Trophoblast cell (in vitro differentiated cells and primary cell): ENCODE data around the gene SLC28A2.

ENCODE experiments used
- DNase-seq, 2 donors: peaks; one replicate each; pipeline ENCODE4 v3.0.0-alpha.2; 2016
- H2AFZ ChIP-seq: 2 replicates; pipeline ENCODE4 v1.6.1; 2013; ENCODE audit warnings: low read length, moderate library complexity, mild to moderate bottlenecking; ENCODE audit not compliant: insufficient read depth, poor library complexity
- H2AK5ac ChIP-seq: 2 replicates; pipeline ENCODE4 v1.6.1; 2013; ENCODE audit warnings: mild to moderate bottlenecking, low read length
- H2BK120ac ChIP-seq: 2 replicates; pipeline ENCODE4 v1.6.1; 2013; ENCODE audit warnings: low read length, mild to moderate bottlenecking, moderate library complexity; ENCODE audit not compliant: insufficient read depth, poor library complexity
- H2BK12ac ChIP-seq: 2 replicates; pipeline ENCODE4 v1.6.1; 2013; ENCODE audit warnings: mild to moderate bottlenecking, low read length, moderate library complexity
- H2BK5ac ChIP-seq: 2 replicates; pipeline ENCODE4 v1.6.1; 2013; ENCODE audit warnings: low read length, low read depth, moderate library complexity, mild to moderate bottlenecking; ENCODE audit not compliant: poor library complexity
- H3K14ac ChIP-seq: 2 replicates; pipeline ENCODE4 v1.6.1; 2013; ENCODE audit warnings: mild to moderate bottlenecking, low read length
- H3K18ac ChIP-seq: 2 replicates; pipeline ENCODE4 v1.6.1; 2013; ENCODE audit warnings: mild to moderate bottlenecking, low read length
- H3K23ac ChIP-seq: 2 replicates; pipeline ENCODE4 v1.6.1; 2013; ENCODE audit warnings: low read length
- H3K27ac ChIP-seq: 2 replicates; pipeline ENCODE4 v1.5.1; 2013; ENCODE audit warnings: low read depth, mild to moderate bottlenecking, inconsistent platforms, low read length, moderate library complexity
- H3K27me3 ChIP-seq: 2 replicates; pipeline ENCODE4 v1.6.1; 2013; ENCODE audit warnings: inconsistent platforms, mild to moderate bottlenecking, low read length, moderate library complexity; ENCODE audit not compliant: insufficient read depth
- H3K36me3 ChIP-seq, 2 experiments: 1 replicate in 1 of 2; 2 replicates in 1 of 2; pipeline ENCODE4 v1.6.1; 2013; ENCODE audit warnings: low read length in 2 of 2, mild to moderate bottlenecking in 2 of 2, moderate library complexity in 1 of 2; ENCODE audit not compliant: insufficient read depth in 2 of 2, control insufficient read depth in 1 of 2
- H3K4ac ChIP-seq: 2 replicates; pipeline ENCODE4 v1.6.1; 2013; ENCODE audit warnings: low read depth, mild to moderate bottlenecking, low read length, moderate library complexity
- H3K4me1 ChIP-seq, 2 experiments: 1 replicate in 1 of 2; 2 replicates in 1 of 2; pipeline ENCODE4 v1.6.1; 2013; ENCODE audit warnings: low read length in 2 of 2, mild to moderate bottlenecking in 2 of 2, moderate library complexity in 1 of 2; ENCODE audit not compliant: insufficient read depth in 2 of 2, control insufficient read depth in 1 of 2
- H3K4me2 ChIP-seq: 2 replicates; pipeline ENCODE4 v1.6.1; 2013; ENCODE audit warnings: inconsistent platforms, mild to moderate bottlenecking, low read length, moderate library complexity
- H3K4me3 ChIP-seq: 2 replicates; pipeline ENCODE4 v1.5.1; 2013; ENCODE audit warnings: mild to moderate bottlenecking, low read depth, low read length, inconsistent platforms
- H3K79me1 ChIP-seq: one replicate; pipeline ENCODE4 v1.6.1; 2013; ENCODE audit warnings: low read length
- H3K79me2 ChIP-seq: 2 replicates; pipeline ENCODE4 v1.6.1; 2013; ENCODE audit warnings: low read length, mild to moderate bottlenecking; ENCODE audit not compliant: control insufficient read depth, insufficient read depth, poor library complexity
- H3K9ac ChIP-seq: 2 replicates; pipeline ENCODE4 v1.6.1; 2013; ENCODE audit warnings: mild to moderate bottlenecking, low read length
- H3K9me3 ChIP-seq: 2 replicates; pipeline ENCODE4 v1.6.1; 2013; ENCODE audit warnings: low read depth, mild to moderate bottlenecking, control low read depth, inconsistent platforms, low read length; ENCODE audit not compliant: insufficient read depth
- H4K12ac ChIP-seq: 2 replicates; pipeline ENCODE4 v1.6.1; 2013; ENCODE audit warnings: low read depth, mild to moderate bottlenecking, low read length, moderate library complexity
- H4K8ac ChIP-seq: 2 replicates; pipeline ENCODE4 v1.6.1; 2013; ENCODE audit warnings: low read depth, mild to moderate bottlenecking, low read length, moderate library complexity
- H4K91ac ChIP-seq: one replicate; pipeline ENCODE4 v1.6.1; 2013; ENCODE audit warnings: low read depth, mild to moderate bottlenecking, low read length, moderate library complexity
- WGBS: extraction: QIAGEN DNeasy Blood & Tissue Kit; methylation state at CpG from one replicate; pipeline ENCODE4 v1.1.7; 2013; ENCODE audit warnings: missing lambda C conversion rate; ENCODE audit not compliant: insufficient read length, insufficient coverage; ENCODE audit errors: extremely low coverage; 5-methylcytosine and 5-hydroxymethylcytosine counted together

SLC28A2 gene

DNA sequence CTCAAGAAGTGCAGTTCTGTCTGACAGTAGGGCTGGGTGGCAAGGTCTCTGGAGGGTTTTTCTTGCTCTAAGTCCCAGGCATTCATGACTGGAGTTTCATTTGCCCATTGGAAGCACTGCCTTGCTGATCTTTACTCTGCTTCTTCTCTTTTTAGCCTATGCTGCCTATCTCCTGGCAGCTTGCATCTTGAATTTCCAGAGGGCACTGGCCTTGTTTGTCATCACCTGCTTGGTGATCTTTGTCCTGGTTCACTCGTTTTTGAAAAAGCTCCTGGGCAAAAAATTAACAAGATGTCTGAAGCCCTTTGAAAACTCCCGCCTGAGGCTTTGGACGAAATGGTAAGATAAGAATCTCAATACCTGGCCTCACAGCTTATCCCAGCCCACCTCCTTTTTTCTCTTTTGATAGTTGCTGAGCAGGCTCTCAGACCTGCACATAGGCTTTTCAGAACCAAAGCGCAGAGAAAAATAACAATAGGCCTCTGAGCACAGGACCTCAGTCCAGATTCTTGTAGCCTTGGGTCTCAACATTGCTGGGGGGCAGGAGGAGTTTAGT is 10.9 kb downstream of the SLC28A2 start:
- Histone ChIP-seq H2AK5ac (no peak overlapping the region), H3K23ac (no peak overlapping the region), H3K4me2 (peak overlapping the region; percentile 23), H3K14ac (no peak overlapping the region), H2AFZ (no peak overlapping the region), H3K79me2 (no peaks in the 10 kb centered on the region), H2BK120ac (no peak overlapping the region), H2BK5ac (no peak overlapping the region), H4K8ac (no peak overlapping the region), H3K36me3 (no peaks in the 10 kb centered on the region), H3K4ac (no peak overlapping the region), H3K9me3 (peaks cover 2% of the 10 kb centered on the region), H3K27me3 (no peaks in the 10 kb centered on the region), H4K12ac (no peak overlapping the region), H3K4me3 (no peak overlapping the region), H3K27ac (peak overlapping the region; percentile 45), H3K18ac (no peak overlapping the region), H3K4me1 (peaks cover 0 to 10% of the 10 kb centered on the region in 2 experiments), H3K79me1 (no peaks in the 10 kb centered on the region), H3K9ac (no peak overlapping the region), H2BK12ac (no peak overlapping the region), H4K91ac (no peak overlapping the region)
- WGBS: no CpG with 5 or more reads among the region's 4 CpGs
- peak; percentile 37 to 61 for DNase-seq

GRCh38 chr15:45263854-45264253 is 11.8 kb downstream of the SLC28A2 start:
- no peak overlapping the region for H2AFZ ChIP-seq
- no peak overlapping the region for H3K4me3 ChIP-seq
- no peak overlapping the region for H3K18ac ChIP-seq
- H3K79me2 ChIP-seq: no peaks in the 10 kb centered on the region
- no peak overlapping the region for H2BK120ac ChIP-seq
- no peak overlapping the region for H3K4me2 ChIP-seq
- H3K9me3 ChIP-seq: peaks cover 2% of the 10 kb centered on the region
- no peaks in the 10 kb centered on the region for H3K36me3 ChIP-seq
- no peak overlapping the region for H3K14ac ChIP-seq
- no peak overlapping the region for H2BK12ac ChIP-seq
- no peak overlapping the region for H2BK5ac ChIP-seq
- no peak overlapping the region for H4K8ac ChIP-seq
- DNase-seq: no peak
- no peak overlapping the region for H4K91ac ChIP-seq
- H3K4ac ChIP-seq: no peak overlapping the region
- H3K27me3 ChIP-seq: no peaks in the 10 kb centered on the region
- WGBS: no CpG with 5 or more reads among the region's 2 CpGs
- no peak overlapping the region for H2AK5ac ChIP-seq
- peaks cover 0 to 10% of the 10 kb centered on the region in 2 experiments for H3K4me1 ChIP-seq
- no peak overlapping the region for H3K9ac ChIP-seq
- peak overlapping the region; percentile 45 for H3K27ac ChIP-seq
- no peak overlapping the region for H4K12ac ChIP-seq
- H3K23ac ChIP-seq: no peak overlapping the region
- no peaks in the 10 kb centered on the region for H3K79me1 ChIP-seq

GRCh38 chr15:45265506-45265905 is 13.5 kb downstream of the SLC28A2 start:
- H2BK12ac ChIP-seq: no peak overlapping the region
- no peak overlapping the region for H3K27ac ChIP-seq
- H2BK5ac ChIP-seq: no peak overlapping the region
- peaks cover 0 to 10% of the 10 kb centered on the region in 2 experiments for H3K4me1 ChIP-seq
- H3K9me3 ChIP-seq: peaks cover 2% of the 10 kb centered on the region
- no peak overlapping the region for H3K9ac ChIP-seq
- no peaks in the 10 kb centered on the region for H3K27me3 ChIP-seq
- no peak overlapping the region for H4K91ac ChIP-seq
- no CpG with 5 or more reads among the region's 3 CpGs for WGBS
- no peaks in the 10 kb centered on the region for H3K36me3 ChIP-seq
- no peak overlapping the region for H3K4me3 ChIP-seq
- no peak overlapping the region for H3K18ac ChIP-seq
- no peak overlapping the region for H4K8ac ChIP-seq
- H3K23ac ChIP-seq: no peak overlapping the region
- no peak overlapping the region for H3K14ac ChIP-seq
- H3K4me2 ChIP-seq: no peak overlapping the region
- no peak for DNase-seq
- H2AFZ ChIP-seq: no peak overlapping the region
- no peak overlapping the region for H2AK5ac ChIP-seq
- no peak overlapping the region for H2BK120ac ChIP-seq
- H3K4ac ChIP-seq: no peak overlapping the region
- H4K12ac ChIP-seq: no peak overlapping the region
- no peaks in the 10 kb centered on the region for H3K79me1 ChIP-seq
- no peaks in the 10 kb centered on the region for H3K79me2 ChIP-seq

GRCh38 chr15:45268135-45268534 is 16.1 kb downstream of the SLC28A2 start:
- no peak overlapping the region for H2BK12ac ChIP-seq
- H3K79me2 ChIP-seq: no peaks in the 10 kb centered on the region
- H3K36me3 ChIP-seq: no peaks in the 10 kb centered on the region
- H2AK5ac ChIP-seq: no peak overlapping the region
- H4K91ac ChIP-seq: no peak overlapping the region
- H4K12ac ChIP-seq: no peak overlapping the region
- peak in 1 of 2 donors; percentile 38 for DNase-seq
- no peak overlapping the region for H2BK5ac ChIP-seq
- H2AFZ ChIP-seq: no peak overlapping the region
- no peaks in the 10 kb centered on the region for H3K9me3 ChIP-seq
- no peaks in the 10 kb centered on the region for H3K27me3 ChIP-seq
- H3K27ac ChIP-seq: no peak overlapping the region
- H3K4me2 ChIP-seq: no peak overlapping the region
- H2BK120ac ChIP-seq: no peak overlapping the region
- no peak overlapping the region for H3K18ac ChIP-seq
- H4K8ac ChIP-seq: no peak overlapping the region
- no peak overlapping the region for H3K14ac ChIP-seq
- no peak overlapping the region for H3K4me3 ChIP-seq
- no peak overlapping the region for H3K4ac ChIP-seq
- no CpG with 5 or more reads among the region's 2 CpGs for WGBS
- H3K79me1 ChIP-seq: no peaks in the 10 kb centered on the region
- H3K4me1 ChIP-seq: peaks cover 0 to 3% of the 10 kb centered on the region in 2 experiments
- H3K23ac ChIP-seq: no peak overlapping the region
- no peak overlapping the region for H3K9ac ChIP-seq
